Measurements from ENCODE around the gene ELFN2. TPM values are rescaled to one million over a fixed set of nuclear protein-coding genes. Genes with fewer than 3 reads are reported as not detected.

The ELFN2 gene
- total RNA-seq, 1 experiment from 2014 or later = 2.8 TPM

DNA sequence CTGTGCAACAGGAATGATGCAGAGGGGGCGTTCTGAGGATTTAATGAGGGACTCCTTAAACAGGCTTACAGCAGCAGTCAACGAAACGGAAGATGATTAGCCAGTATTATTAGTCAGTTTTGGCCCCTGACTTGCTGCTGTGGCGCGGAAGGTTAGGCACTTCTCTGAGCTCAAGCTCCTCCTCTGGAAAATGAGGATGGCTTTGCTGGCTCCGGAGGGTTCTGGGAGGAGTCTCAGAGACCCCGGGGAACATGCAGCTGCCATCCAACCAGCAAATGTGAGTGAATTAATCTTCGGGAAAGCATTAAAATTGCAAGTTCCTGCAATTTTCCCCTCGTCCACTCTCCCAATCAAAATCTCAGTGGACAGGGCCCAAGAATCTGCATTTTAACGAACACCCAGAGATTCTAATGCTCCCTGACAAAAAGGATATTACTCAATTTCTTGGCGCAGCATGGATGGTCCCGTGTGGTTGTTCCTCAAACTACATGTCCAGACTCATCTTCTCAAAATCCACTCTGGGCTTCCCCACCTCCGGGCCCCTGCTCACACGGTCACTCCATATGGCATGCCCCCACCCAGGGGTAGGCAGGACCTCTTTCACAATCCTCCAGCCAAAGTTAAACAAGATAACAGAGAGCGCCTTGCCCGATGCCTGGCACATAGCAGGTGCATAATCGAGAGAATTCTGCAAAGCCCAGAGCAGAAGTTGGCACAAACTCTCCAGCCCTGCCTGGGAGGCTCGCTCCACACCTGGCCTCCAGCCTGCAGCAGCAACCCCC is 6.4 kb downstream of the ELFN2 start:
- intact Hi-C loops (cut with micrococcal nuclease; ENCODE audit: unreplicated experiment) = no loop called here
- CTCF ChIA-PET = interaction anchor here (1.2 kb wide), 1 partner anchor 8 kb away, joined by 3 read pairs; no protein-coding TSS in a partner anchor
- H3K4me3 Mint-ChIP-seq (ENCODE audit: low read depth, unreplicated experiment) = peak overlapping the region; percentile 87
- H3K4me1 Mint-ChIP-seq (ENCODE audit: low read depth, unreplicated experiment) = peaks cover 26% of the 10 kb centered on the region
- no TSS peak for BruUV-seq (replicated peaks)
- H3K27me3 Mint-ChIP-seq (ENCODE audit: unreplicated experiment) = peaks cover 80% of the 10 kb centered on the region
- H3K36me3 Mint-ChIP-seq (ENCODE audit: insufficient read depth, unreplicated experiment) = peaks cover 19% of the 10 kb centered on the region
- H3K9me3 Mint-ChIP-seq (ENCODE audit: low read depth, unreplicated experiment) = no peaks in the 10 kb centered on the region
- H3K27ac Mint-ChIP-seq (ENCODE audit: unreplicated experiment) = peak overlapping the region; percentile 57
- TF ChIP-seq, protein P1, sequence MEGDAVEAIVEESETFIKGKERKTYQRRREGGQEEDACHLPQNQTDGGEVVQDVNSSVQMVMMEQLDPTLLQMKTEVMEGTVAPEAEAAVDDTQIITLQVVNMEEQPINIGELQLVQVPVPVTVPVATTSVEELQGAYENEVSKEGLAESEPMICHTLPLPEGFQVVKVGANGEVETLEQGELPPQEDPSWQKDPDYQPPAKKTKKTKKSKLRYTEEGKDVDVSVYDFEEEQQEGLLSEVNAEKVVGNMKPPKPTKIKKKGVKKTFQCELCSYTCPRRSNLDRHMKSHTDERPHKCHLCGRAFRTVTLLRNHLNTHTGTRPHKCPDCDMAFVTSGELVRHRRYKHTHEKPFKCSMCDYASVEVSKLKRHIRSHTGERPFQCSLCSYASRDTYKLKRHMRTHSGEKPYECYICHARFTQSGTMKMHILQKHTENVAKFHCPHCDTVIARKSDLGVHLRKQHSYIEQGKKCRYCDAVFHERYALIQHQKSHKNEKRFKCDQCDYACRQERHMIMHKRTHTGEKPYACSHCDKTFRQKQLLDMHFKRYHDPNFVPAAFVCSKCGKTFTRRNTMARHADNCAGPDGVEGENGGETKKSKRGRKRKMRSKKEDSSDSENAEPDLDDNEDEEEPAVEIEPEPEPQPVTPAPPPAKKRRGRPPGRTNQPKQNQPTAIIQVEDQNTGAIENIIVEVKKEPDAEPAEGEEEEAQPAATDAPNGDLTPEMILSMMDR (IDR thresholded peaks at IDR 0.05; ENCODE audit: unreplicated experiment) = peak; percentile 13
- DNase-seq = no peak

DNA sequence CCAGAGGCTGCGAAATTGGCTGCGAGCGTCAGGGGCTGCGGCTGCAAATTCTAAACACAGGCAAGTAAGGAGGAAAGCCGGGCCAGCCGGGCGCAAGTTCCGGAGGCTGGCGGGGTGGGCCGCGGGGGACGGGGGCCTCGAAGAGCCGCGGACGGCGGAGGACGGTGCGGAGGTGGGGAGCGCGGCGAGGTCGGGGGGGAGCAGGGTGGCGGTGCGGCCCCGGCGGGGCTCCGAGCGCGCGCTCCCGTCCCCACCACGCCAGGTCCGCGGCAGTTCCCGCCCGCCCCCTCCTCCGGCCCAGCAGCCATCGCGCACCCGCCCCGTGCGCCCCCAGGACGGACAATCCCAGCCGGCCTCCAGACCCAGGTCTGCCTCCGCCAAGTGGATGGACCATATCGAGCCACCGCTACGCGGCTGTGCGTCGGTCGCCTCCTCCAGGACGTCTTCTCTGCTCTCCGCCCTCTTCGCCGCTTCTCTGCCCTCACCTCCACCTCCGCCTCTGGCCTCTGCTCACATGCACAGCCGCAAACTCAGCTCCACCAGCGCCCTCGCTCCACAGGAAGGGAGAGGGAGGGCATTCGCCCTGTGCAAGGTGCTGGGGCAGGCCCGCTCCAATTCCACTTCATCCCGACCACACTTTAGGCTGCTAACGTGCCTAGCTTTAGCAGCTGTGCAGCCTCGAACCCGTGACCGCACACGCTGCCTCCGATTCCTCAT is 7.2 kb downstream of the ELFN2 start:
- H3K27ac Mint-ChIP-seq (ENCODE audit: unreplicated experiment) = peak overlapping the region; percentile 57
- peaks cover 25% of the 10 kb centered on the region for H3K4me1 Mint-ChIP-seq (ENCODE audit: low read depth, unreplicated experiment)
- peak overlapping the region; percentile 87 for H3K4me3 Mint-ChIP-seq (ENCODE audit: low read depth, unreplicated experiment)
- H3K27me3 Mint-ChIP-seq (ENCODE audit: unreplicated experiment) = peaks cover 73% of the 10 kb centered on the region
- intact Hi-C loops (cut with micrococcal nuclease; ENCODE audit: unreplicated experiment) = no loop called here
- CTCF ChIA-PET = interaction anchor here (1.2 kb wide), 1 partner anchor 8 kb away, joined by 3 read pairs; no protein-coding TSS in a partner anchor
- TF ChIP-seq, protein P1 (IDR thresholded peaks at IDR 0.05; ENCODE audit: unreplicated experiment) = no peak
- peak; percentile 49 for DNase-seq
- no peaks in the 10 kb centered on the region for H3K9me3 Mint-ChIP-seq (ENCODE audit: low read depth, unreplicated experiment)
- no TSS peak for BruUV-seq (replicated peaks)
- H3K36me3 Mint-ChIP-seq (ENCODE audit: insufficient read depth, unreplicated experiment) = peaks cover 16% of the 10 kb centered on the region

DNA sequence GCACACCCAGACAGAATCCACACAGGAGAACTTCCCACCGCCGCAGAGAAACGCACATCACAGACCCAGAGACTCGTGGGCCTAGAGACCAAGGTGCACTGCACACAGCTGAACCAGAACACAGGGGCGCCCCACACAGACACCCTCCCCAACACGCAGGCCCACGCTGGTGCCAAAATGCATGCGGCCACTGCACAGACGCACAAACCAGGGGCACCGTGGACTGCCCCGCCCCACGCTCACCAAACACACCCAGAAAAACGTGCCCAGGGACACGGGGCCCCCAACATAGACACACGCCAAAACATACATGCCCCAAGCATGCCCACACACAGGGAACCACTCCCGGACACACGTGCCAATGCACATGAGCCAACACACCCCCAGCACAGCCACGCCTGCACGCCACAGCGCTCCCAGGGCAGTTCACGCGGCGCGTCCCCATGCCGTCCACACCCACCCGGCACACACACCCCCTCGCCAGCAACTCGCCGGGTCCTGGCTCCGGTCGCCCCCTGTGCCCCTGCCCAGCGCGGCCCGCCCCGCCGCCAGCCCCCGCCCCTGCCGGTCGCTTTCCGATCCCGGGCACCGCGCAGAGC is 7.8 kb downstream of the ELFN2 start:
- no peaks in the 10 kb centered on the region for H3K9me3 Mint-ChIP-seq (ENCODE audit: low read depth, unreplicated experiment)
- TF ChIP-seq, protein P1 (IDR thresholded peaks at IDR 0.05; ENCODE audit: unreplicated experiment) = no peak
- H3K27me3 Mint-ChIP-seq (ENCODE audit: unreplicated experiment) = peaks cover 67% of the 10 kb centered on the region
- H3K36me3 Mint-ChIP-seq (ENCODE audit: insufficient read depth, unreplicated experiment) = peaks cover 16% of the 10 kb centered on the region
- intact Hi-C loops (cut with micrococcal nuclease; ENCODE audit: unreplicated experiment) = no loop called here
- no TSS peak for BruUV-seq (replicated peaks)
- no peak overlapping the region for H3K27ac Mint-ChIP-seq (ENCODE audit: unreplicated experiment)
- H3K4me3 Mint-ChIP-seq (ENCODE audit: low read depth, unreplicated experiment) = peak overlapping the region; percentile 87
- peaks cover 25% of the 10 kb centered on the region for H3K4me1 Mint-ChIP-seq (ENCODE audit: low read depth, unreplicated experiment)
- no peak for DNase-seq
- CTCF ChIA-PET = no interaction called here

DNA sequence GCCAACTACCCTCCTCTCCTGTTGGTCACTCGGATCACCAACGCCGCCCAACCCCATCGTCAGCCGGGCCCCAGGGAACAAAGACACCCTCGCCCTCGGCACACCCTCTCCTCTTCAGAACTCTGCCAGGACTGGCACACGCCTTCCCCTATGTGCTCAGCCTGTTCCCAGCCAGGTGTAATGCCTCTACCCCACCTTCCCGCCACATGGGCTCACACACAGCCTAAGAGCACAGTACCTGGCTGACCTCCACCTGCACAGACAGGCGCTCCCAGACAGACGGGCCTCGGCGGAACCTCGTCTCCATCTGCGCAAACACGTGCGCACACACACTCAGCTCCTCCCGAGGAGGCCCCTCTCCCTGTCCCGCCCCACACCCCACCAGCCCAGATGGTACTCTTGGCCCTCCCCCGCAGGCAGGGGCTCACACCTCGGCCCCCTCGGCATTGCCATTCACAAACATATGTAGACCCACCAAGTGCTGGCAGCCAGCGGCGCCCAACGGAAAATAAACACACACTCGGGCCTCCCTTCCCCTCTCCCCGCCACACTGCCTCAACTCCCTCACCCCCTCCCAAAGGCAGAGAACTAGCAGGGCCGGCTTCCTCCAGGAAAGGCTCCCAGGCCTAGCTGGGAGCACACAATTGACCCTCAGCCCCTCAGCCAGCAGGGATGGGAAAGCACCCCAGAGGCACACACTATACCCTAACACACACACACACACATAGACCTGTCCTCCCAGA is 8.5 kb downstream of the ELFN2 start:
- peak overlapping the region; percentile 87 for H3K4me3 Mint-ChIP-seq (ENCODE audit: low read depth, unreplicated experiment)
- peaks cover 16% of the 10 kb centered on the region for H3K36me3 Mint-ChIP-seq (ENCODE audit: insufficient read depth, unreplicated experiment)
- intact Hi-C loops (cut with micrococcal nuclease; ENCODE audit: unreplicated experiment) = no loop called here
- BruUV-seq (replicated peaks) = no TSS peak
- no peak for DNase-seq
- H3K27ac Mint-ChIP-seq (ENCODE audit: unreplicated experiment) = no peak overlapping the region
- H3K27me3 Mint-ChIP-seq (ENCODE audit: unreplicated experiment) = peaks cover 61% of the 10 kb centered on the region
- peaks cover 25% of the 10 kb centered on the region for H3K4me1 Mint-ChIP-seq (ENCODE audit: low read depth, unreplicated experiment)
- no peaks in the 10 kb centered on the region for H3K9me3 Mint-ChIP-seq (ENCODE audit: low read depth, unreplicated experiment)
- TF ChIP-seq, protein P1 (IDR thresholded peaks at IDR 0.05; ENCODE audit: unreplicated experiment) = no peak
- CTCF ChIA-PET = interaction anchor here (0.5 kb wide), 1 partner anchor 47 kb away, joined by 3 read pairs; no protein-coding TSS in a partner anchor
